Measurements from ENCODE around the gene TAB3.

TAB3 gene

DNA sequence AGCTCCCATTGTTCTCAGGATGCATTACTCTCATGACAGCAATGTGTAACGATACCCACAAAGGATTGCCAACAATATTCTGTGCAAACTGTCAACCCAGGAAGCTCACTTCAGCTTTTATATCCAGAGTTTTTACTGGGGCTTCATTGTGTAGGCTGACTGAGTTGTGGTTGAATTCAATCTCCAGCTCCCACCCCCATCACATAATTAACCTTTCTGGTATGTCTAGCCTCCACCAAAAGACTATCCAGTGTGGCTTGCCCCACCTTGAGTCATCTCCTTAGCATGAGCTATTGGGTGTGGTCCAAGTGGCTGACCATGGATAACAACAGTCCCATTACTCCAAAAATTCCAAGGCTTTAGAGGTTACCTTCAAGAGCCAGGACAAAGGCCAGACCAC lies 17.7 kb upstream of the TAB3 start:
- Histone ChIP-seq H2AFZ (ENCODE audit: low read depth, low read length, severe bottlenecking) (no peak overlapping the region), H3K36me3 (ENCODE audit: low read length) (no peaks in the 10 kb centered on the region), H4K20me1 (ENCODE audit: low read depth, low read length) (no peaks in the 10 kb centered on the region), H3K27ac (ENCODE audit: low read depth, low read length) (no peak overlapping the region), H3K4me2 (ENCODE audit: low read depth, low read length, poor library complexity, severe bottlenecking) (no peak overlapping the region), H3K9me2 (replicated peaks; ENCODE audit: insufficient read depth, low read length) (no peaks in the 10 kb centered on the region), H3K27me3 (ENCODE audit: low read length) (no peaks in the 10 kb centered on the region), H3K9ac (ENCODE audit: low read length) (no peak overlapping the region), H3K9me3 (ENCODE audit: insufficient read depth, low read length) (no peaks in the 10 kb centered on the region), H3F3A (ENCODE audit: insufficient read depth) (no peaks in the 10 kb centered on the region), H3K4me3 (ENCODE audit: insufficient read depth, low read length, poor library complexity, severe bottlenecking) (no peak overlapping the region), H3K79me2 (ENCODE audit: insufficient read depth, low read length) (no peaks in the 10 kb centered on the region)
- no peak for TF ChIP-seq EZH2phosphoT487 (conservative IDR thresholded peaks at IDR 0.05; ENCODE audit: low read length)
- TF ChIP-seq, protein P1, sequence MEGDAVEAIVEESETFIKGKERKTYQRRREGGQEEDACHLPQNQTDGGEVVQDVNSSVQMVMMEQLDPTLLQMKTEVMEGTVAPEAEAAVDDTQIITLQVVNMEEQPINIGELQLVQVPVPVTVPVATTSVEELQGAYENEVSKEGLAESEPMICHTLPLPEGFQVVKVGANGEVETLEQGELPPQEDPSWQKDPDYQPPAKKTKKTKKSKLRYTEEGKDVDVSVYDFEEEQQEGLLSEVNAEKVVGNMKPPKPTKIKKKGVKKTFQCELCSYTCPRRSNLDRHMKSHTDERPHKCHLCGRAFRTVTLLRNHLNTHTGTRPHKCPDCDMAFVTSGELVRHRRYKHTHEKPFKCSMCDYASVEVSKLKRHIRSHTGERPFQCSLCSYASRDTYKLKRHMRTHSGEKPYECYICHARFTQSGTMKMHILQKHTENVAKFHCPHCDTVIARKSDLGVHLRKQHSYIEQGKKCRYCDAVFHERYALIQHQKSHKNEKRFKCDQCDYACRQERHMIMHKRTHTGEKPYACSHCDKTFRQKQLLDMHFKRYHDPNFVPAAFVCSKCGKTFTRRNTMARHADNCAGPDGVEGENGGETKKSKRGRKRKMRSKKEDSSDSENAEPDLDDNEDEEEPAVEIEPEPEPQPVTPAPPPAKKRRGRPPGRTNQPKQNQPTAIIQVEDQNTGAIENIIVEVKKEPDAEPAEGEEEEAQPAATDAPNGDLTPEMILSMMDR (IDR thresholded peaks at IDR 0.05; ENCODE audit: insufficient read depth, low read length, poor library complexity, severe bottlenecking): no peak

DNA sequence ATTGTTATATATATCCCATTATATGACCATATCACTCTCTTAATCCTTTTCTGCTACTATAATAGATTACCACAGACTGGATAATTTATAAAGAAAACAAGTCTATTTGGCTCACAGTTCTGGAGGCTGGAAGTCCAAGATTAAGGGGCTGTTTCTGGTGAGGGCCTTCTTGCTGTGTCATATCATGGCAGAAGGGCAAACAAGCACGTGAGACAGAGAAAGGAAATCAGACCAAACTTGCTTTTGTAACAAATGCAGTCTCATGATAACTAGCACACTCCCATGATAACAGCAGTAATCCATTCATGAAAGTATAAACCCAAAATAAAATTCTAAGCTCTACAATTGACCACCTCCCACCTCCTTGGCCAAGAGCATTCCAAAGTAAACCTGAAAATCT lies 16.3 kb upstream of the TAB3 start:
- H4K20me1 ChIP-seq (ENCODE audit: low read depth, low read length): no peaks in the 10 kb centered on the region
- no peak overlapping the region for H3K27ac ChIP-seq (ENCODE audit: low read depth, low read length)
- H3K9ac ChIP-seq (ENCODE audit: low read length): no peak overlapping the region
- no peaks in the 10 kb centered on the region for H3K36me3 ChIP-seq (ENCODE audit: low read length)
- H3K27me3 ChIP-seq (ENCODE audit: low read length): no peaks in the 10 kb centered on the region
- no peaks in the 10 kb centered on the region for H3K9me3 ChIP-seq (ENCODE audit: insufficient read depth, low read length)
- no peak overlapping the region for H2AFZ ChIP-seq (ENCODE audit: low read depth, low read length, severe bottlenecking)
- H3K4me3 ChIP-seq (ENCODE audit: insufficient read depth, low read length, poor library complexity, severe bottlenecking): no peak overlapping the region
- H3K9me2 ChIP-seq (replicated peaks; ENCODE audit: insufficient read depth, low read length): no peaks in the 10 kb centered on the region
- no peak overlapping the region for H3K4me2 ChIP-seq (ENCODE audit: low read depth, low read length, poor library complexity, severe bottlenecking)
- no peaks in the 10 kb centered on the region for H3K79me2 ChIP-seq (ENCODE audit: insufficient read depth, low read length)
- no peaks in the 10 kb centered on the region for H3F3A ChIP-seq (ENCODE audit: insufficient read depth)
- no peak for TF ChIP-seq EZH2phosphoT487 (conservative IDR thresholded peaks at IDR 0.05; ENCODE audit: low read length)
- TF ChIP-seq, protein P1 (IDR thresholded peaks at IDR 0.05; ENCODE audit: insufficient read depth, low read length, poor library complexity, severe bottlenecking): no peak

DNA sequence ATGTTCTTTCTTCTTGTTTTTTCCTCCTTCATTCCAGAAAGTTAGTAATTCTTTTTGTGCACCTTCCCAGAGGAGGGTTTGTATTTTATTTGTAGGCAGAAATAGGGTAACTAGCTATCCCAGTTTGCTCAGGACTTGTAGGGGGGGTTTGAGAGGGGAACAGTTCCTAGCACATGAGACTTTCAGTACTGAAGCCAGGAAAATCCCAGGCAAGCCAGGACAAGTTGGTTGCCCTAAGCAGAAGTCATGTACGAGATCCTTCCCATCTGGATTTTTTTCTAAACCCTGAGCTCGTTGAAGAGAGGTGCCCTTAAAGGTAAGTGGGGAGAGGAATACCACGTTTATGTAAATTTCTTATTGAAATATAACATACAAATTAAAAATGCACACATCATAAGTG lies 15.6 kb upstream of the TAB3 start:
- H3K79me2 ChIP-seq (ENCODE audit: insufficient read depth, low read length): no peaks in the 10 kb centered on the region
- H3K27me3 ChIP-seq (ENCODE audit: low read length): no peaks in the 10 kb centered on the region
- H3K9ac ChIP-seq (ENCODE audit: low read length): no peak overlapping the region
- no peaks in the 10 kb centered on the region for H3K36me3 ChIP-seq (ENCODE audit: low read length)
- H4K20me1 ChIP-seq (ENCODE audit: low read depth, low read length): no peaks in the 10 kb centered on the region
- no peaks in the 10 kb centered on the region for H3K9me3 ChIP-seq (ENCODE audit: insufficient read depth, low read length)
- no peak overlapping the region for H3K4me2 ChIP-seq (ENCODE audit: low read depth, low read length, poor library complexity, severe bottlenecking)
- no peaks in the 10 kb centered on the region for H3K9me2 ChIP-seq (replicated peaks; ENCODE audit: insufficient read depth, low read length)
- H2AFZ ChIP-seq (ENCODE audit: low read depth, low read length, severe bottlenecking): no peak overlapping the region
- no peak overlapping the region for H3K4me3 ChIP-seq (ENCODE audit: insufficient read depth, low read length, poor library complexity, severe bottlenecking)
- TF ChIP-seq EZH2phosphoT487 (conservative IDR thresholded peaks at IDR 0.05; ENCODE audit: low read length): no peak
- TF ChIP-seq, protein P1 (IDR thresholded peaks at IDR 0.05; ENCODE audit: insufficient read depth, low read length, poor library complexity, severe bottlenecking): no peak
- no peak overlapping the region for H3K27ac ChIP-seq (ENCODE audit: low read depth, low read length)
- H3F3A ChIP-seq (ENCODE audit: insufficient read depth): no peaks in the 10 kb centered on the region

Measured in SU-DHL-6 (cell line).